ENCODE measurements around the gene CHRM2.

DNA sequence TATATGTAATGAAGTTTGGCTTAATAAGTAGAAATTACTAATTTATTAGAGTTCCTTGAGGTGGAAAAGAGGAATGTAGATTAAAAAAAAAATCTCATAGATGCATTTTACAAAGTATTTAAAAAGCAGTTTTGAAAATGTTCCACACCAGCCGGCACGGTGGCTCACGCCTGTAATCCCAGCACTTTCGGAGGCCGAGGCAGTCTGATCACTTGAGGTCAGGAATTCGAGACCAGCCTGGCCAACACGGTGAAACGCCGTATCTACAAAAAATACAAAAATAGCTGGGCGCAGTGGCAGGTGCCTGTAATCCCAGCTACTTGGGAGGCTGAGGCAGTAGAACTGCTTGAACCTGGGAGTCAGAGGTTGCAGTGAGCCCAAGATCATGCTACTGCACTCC, 3.2 kb upstream of the CHRM2 start:
- TF ChIP-seq YY1 (IDR thresholded peaks at IDR 0.05; ENCODE audit: low read depth) (no peak), CEBPB (IDR thresholded peaks at IDR 0.05) (no peak), RAD21 (IDR thresholded peaks at IDR 0.05; ENCODE audit: low read depth) (no peak), TCF12 (IDR thresholded peaks at IDR 0.05; ENCODE audit: low read depth) (no peak)
- TF ChIP-seq, protein P1, sequence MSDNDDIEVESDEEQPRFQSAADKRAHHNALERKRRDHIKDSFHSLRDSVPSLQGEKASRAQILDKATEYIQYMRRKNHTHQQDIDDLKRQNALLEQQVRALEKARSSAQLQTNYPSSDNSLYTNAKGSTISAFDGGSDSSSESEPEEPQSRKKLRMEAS (IDR thresholded peaks at IDR 0.05): no peak
- TF ChIP-seq, protein P2, sequence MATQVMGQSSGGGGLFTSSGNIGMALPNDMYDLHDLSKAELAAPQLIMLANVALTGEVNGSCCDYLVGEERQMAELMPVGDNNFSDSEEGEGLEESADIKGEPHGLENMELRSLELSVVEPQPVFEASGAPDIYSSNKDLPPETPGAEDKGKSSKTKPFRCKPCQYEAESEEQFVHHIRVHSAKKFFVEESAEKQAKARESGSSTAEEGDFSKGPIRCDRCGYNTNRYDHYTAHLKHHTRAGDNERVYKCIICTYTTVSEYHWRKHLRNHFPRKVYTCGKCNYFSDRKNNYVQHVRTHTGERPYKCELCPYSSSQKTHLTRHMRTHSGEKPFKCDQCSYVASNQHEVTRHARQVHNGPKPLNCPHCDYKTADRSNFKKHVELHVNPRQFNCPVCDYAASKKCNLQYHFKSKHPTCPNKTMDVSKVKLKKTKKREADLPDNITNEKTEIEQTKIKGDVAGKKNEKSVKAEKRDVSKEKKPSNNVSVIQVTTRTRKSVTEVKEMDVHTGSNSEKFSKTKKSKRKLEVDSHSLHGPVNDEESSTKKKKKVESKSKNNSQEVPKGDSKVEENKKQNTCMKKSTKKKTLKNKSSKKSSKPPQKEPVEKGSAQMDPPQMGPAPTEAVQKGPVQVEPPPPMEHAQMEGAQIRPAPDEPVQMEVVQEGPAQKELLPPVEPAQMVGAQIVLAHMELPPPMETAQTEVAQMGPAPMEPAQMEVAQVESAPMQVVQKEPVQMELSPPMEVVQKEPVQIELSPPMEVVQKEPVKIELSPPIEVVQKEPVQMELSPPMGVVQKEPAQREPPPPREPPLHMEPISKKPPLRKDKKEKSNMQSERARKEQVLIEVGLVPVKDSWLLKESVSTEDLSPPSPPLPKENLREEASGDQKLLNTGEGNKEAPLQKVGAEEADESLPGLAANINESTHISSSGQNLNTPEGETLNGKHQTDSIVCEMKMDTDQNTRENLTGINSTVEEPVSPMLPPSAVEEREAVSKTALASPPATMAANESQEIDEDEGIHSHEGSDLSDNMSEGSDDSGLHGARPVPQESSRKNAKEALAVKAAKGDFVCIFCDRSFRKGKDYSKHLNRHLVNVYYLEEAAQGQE (IDR thresholded peaks at IDR 0.05; ENCODE audit: low read depth): no peak

Measured in Ishikawa (cell line).